GM18498 (cell line): Measurements from ENCODE around the gene TTLL11.

Experiments used
- ATAC-seq: cut with Tn5 transposase; IDR thresholded peaks from one replicate; pipeline ENCODE4 v1.9.1; 2021; ENCODE audit warnings: mild to moderate bottlenecking, moderate library complexity; ENCODE audit not compliant: unreplicated experiment

Gene TTLL11

GRCh38 chr9:121840838-121841760 is 252.0 kb downstream of the TTLL11 start:
- ATAC-seq = no peak

DNA sequence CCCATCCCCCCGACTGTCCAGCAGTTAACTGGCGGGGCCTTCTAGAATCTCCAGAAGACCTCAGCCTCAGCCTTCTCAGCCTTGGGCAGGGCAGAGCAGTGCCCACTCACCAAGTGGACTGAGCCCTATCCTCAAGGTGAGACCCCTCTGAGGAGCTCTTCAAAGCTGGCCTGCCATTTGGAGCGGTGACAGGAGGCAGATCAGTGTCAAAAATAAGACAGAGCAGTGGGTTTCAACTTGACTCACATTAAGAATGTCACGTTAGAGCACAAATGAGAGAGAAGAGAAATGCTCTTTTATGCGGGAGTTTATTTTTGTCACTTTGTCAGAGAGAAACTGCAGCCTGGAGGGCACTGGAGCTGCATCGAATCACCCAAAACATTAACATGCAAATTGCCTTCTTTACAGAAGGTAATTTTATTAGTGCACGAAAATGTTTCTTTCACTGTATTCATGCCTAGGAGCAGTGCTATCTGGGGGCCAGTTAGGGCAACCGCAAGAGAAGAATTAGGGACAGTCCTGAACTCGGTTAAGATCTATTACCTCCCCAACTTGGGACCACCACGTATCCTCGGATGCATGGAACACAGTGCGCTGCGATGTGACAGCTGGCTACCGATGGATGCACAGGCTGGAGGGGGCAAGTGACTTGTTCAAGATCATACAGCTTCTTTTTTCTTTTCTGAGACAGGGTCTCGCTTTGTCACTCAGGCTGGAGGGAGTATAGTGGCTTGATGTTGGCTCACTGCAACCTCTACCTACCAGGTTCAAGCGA is 253.2 kb downstream of the TTLL11 start:
- ATAC-seq = no peak

- no peak for ATAC-seq
Observed at GRCh38 chr9:121838746-121839669, 254.1 kb downstream of the TTLL11 start.

DNA sequence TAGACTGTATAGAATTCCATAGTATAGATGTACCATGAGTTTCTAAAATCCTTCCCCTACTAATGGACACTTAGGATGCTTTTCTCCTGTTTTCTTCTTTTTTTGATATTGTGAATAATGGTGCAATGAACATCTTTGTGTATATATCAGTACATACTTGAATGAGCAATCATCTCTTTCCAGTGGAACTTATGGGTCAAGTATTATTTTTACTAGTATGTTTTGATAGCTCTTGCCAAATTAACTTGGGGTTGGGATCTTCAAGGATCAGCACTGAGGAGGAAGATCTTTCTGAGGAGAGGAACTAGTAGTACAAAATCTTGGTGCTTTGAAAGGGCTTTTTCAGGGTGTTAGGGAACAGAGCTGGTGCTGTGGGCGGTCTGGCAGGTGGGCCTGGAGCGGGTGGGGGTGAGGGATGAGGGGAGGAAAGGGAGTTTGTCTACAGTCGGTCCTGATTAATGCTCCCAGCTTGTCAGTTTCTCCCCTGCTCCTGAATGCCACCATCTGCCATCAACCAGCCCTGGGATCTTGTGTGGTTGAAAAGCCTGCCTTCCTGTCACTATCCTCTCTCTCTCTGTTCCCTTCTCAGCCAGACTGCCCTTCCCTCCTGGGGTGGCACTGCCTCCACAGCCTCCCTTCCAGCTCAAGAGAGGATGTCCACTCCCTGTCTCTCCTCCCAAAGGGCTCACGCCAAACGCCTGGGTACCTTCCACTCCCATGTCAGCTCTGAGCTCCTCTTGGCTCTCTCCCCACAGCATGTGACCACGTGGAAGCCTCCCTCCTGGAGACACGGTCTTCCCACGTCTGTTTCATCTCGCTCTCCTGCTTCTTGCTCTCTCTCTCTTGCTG is 255.8 kb downstream of the TTLL11 start:
- no peak for ATAC-seq

DNA sequence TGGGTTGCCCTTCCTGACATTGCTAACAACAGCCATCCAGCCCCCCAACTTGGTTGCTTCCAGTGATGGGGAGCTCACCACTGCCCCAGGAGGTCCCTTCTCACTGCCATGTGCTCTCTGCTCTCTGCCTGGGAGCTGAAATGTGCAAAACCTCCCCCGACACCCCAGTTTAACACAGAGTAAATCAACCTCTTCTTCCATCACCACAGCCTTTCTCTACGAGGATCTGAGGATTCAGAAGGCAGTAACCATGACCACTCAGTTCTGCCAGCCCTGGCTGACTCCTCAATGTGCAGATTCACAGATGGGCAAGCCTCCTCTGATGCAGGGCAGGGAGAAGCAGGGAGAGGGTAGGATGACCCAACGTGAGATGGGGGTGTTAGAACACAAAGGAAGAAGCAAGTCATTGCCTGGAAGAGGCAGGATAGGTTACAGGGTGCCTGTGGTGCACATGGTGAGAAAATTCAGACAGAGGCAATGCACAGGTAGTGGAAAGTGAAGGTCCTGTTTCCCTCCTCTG is 256.7 kb downstream of the TTLL11 start:
- no peak for ATAC-seq

DNA sequence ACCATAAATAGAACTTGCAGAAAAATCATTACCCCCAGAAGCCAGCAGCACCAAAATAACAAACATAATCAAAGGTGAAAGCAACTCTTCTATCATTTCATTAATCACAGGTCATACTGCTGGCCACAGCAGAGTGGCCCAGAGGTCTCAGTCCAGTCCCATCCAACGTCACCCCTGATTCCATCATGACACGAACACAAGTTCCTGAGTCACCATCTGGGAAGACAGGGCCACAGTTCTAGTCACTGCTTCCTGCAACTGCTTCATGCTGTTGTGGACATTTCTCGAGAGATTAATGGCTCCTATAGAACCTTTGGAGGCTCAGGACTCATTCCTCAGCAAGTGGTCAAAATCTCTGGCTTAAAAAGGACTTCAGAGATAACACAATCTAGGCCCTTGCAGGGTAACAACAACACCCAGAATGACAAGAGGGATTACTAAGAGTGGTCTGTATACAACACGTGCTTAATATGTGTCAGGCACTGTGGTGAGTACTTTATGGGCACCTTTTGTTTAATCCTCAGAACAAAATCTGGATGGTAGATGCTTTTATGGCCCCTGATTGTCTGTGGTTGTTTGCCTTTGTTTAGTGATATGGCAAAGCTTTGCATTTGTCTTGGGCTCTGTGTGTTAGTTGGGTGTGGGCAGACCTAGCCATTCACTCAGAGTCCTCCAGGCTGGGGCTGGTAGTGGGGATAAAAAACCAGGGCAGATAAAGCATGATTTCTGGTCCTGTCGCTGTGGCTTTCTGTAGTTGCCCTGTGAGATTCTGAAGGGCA is 257.3 kb downstream of the TTLL11 start:
- ATAC-seq = no peak

DNA sequence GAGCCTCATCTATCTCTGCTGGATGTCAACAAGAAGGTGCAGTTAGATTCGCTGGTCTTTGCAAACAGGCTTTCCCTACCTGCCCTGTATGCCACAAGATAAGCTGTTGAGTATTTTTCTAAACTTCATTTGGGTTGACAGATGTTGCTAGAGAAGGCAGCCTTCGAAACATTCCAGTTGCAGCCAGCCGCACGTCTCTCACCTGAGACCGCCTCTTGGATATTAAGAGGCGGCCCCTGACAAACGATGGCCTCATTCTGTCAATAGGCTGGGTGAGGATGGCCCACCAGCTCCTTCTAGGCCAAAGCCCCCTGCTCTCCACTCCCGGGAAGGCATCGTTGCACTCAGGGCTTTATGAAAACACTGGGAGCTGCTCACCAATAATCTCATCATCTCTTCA is 260.0 kb downstream of the TTLL11 start:
- ATAC-seq = no peak

DNA sequence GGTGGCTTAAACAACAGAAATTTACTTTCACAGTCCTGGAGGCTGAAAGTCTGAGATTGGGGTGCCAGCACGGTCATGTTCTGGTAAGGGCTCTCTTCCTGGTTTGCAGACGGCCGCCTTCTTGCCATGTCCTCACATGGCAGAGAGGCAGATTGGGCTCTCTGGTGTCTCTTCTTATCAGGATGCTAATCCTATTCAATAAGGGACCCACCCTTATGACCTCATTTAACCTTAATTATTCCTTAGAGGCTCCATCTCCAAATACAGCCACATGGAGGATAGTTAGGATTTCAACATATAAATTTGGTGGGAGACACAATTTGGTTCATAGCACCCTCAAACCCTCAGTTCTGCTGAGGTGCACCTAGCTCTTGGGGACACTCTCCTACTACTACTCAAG is 261.2 kb downstream of the TTLL11 start:
- no peak for ATAC-seq

DNA sequence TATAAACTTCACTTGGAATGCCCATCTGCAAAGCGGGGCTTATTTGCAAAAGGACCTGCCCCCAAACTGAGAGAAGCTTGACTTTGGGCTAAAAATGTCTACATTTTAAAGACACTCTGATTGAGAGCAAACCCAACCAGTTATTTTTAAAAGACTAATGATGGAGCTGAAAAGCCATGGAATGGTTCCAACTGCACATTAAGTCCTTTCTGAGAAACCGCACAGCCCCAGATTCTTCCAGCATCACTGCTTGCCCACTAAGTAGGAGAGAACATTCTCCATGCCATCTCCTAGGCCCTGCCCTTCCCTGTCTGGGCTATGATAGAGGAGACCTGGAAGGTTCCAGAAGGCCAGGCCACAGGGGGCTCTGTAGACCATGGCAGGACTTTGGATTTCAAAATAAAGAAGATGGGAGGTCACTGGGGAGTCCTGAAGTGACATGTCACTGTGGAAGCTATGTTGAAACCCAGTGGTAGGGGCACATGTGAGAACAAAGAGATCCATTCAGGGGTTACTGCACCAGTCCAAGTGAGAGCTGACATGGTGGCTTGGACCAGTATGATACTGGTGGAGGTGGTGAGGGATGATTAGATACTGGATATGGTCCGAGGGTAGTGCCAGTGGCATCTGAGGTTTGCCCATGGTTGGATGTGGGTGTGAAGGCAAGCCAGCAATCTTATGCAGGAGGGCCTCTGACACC is 262.5 kb downstream of the TTLL11 start:
- no peak for ATAC-seq

DNA sequence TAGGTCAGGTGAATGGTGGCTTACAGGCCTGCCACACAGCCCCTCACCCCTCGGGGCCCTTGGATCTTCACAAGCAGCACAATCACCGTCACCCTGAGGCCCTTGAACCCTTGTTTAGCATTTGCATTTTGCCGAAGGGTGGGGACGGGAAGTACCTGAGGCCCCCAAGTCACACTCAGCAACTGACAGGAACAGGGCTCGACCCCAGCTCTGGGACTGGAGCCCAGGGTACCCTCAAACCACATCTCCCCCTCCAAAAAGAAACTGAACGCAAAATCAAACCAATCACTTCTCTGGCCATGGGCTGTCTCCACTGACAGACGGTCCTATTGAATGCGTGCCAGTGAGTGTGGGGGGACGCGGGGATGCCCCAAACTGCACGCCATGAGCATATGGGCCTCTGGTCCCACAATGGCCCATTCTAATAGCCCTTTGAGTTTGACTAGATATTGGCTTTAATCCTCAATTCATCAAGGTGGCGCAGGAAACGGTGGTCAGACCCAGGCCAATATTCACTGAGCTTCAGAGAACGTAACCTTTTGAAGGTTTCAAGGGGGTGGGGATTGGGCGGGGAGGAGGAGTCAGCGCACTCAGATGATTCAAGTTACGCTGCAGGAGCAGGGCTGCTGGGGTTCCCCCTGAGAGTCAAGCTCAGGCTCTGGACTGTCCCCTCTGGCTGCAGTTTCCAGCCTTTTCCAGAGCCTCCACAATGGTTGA is 265.7 kb downstream of the TTLL11 start:
- ATAC-seq = no peak

DNA sequence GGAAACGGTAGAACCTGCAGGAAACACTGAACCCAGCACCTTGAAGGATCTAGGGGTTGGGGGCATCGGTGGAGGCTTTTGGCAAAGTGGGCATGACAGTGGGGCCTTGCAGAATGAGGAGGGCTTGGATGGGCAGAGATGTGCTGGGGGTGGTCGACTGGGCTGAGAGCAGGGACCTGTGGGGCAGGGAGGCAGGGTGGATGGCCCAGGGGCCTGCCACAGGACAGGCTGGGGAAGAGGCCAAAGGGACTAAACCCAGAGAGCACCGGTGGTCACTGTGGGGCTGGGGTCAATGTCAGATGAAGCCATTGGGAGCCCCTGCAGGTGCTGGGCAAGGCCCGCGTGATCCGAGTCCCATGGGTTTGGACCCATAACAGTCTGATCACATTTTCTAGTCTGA is 266.4 kb downstream of the TTLL11 start:
- ATAC-seq = no peak

GRCh38 chr9:121825031-121825691 is 267.9 kb downstream of the TTLL11 start:
- ATAC-seq = no peak

DNA sequence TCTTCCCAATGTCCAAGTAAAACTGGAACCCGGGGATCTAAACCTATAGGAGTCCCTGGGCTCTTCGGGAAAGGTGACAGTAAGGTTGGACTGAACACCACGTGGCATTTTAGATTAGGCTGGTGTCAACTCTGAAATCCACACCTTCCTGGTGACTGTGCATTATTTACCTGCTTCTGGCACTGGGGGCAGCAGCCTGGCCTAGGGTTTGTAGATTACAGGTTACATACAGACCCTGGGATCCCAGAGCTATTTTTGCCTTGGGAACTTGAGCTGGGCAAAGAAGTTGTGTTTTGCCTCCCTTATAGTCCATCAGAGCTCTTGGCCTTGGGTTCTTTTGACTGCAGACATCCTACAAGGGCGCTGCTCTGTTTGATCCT is 268.5 kb downstream of the TTLL11 start:
- ATAC-seq = no peak

DNA sequence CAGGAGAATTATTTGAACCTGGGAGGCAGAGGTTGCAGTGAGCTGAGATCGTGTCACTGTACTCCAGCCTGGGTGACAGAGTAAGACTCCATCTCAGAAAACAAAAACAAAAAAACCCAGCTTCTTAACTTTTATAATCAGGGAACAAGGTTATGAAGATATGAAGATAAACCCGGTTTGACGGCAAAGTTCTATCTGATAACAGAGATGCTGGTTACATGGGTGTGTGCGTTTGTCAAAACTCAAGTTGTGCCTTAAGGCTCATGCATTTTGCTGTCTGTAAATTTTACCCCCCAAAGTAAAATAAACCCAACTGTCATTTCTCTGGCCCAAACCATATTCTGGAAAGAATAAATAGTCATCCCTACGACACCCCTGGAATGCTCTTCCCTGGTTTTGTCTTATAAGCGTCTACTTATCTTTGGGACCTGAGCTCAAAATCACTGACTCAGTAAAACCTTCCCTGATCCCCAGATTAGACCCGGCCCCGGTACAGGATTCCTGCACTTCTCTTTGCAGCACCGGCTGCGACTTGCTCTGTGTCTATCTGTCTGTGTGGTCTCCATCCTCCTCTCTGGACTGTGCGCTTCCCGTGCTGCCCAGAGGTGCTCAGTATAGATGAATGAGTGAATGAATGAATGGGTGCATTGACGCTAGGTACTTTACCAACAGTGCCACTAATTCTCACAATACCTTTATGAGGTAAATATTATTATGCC is 269.5 kb downstream of the TTLL11 start:
- no peak for ATAC-seq

DNA sequence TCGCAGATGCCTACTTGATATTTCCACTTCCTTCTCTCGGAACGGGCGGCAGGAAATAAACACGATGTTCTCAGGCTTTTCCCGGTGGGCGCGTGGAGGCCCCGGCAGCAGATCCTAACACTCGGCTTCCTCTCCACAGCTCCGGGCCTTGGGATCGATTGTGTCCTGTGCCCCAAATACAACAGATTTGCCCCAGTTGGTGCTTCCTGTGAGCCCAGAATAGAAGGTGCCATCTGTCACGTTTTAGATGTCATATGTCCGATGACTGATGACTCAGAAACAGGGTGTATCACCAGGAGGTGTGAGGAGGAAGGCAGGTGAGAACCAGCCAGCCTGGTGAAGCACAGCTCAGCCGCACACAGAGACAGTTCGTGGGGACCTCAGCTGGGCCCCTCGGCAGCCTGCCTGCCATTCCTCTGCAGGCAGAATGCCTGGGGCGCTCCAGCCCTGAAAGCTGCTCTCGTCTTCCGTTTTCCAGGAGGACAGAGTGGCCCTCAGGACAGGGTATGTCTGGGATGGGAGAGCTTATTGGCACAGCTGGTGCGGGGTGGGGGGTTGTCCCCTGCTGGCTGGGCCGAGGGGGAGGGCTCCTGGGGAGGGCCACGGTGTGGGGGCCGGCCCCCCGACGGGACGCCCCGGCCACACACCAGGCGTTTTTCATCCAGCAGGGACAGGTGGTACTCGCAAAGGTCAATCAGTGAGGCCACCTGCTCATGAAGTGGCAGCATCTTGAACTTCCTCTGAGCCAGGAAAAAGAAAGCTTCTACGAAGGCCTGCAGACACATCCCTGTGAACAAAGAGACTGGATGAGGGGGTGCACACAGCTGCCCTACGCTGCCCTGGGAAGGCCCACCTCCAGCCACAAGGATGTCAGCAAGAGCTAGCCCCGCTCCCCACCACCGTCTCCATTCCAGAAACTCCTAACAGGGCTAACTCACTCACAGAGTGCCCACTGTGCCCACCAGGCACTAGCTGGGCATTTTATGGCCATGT is 270.7 kb downstream of the TTLL11 start:
- ATAC-seq = no peak

DNA sequence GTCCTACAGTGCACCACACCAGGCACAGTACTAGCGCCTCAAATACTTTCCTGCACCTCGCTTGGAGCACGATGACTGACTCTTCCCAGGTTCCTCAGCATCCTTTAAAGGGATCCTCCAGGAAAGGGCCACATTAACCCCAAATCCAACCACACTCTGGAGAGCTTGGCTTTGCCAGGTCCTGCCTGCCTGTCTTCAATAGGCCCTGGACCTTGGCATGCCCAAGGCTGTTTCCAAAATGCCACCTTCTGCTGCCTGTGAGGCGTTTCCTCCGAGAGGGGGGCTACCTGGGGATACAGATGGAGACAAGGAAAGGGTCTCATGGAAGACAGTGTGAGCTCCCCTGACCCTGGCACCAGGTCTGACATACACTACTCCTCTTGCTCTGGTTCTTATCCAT is 271.8 kb downstream of the TTLL11 start:
- ATAC-seq = no peak
